PFSK-1 (cell line): ENCODE results near the gene IL17RD.

Experiments used
- FOXP2 ChIP-seq: optimal IDR thresholded peaks from 2 replicates; pipeline ENCODE3; 2011; ENCODE audit warnings: borderline replicate concordance, control low read depth, inconsistent platforms; ENCODE audit not compliant: insufficient read depth; ENCODE audit errors: extremely low read length, extremely low read depth
- POLR2AphosphoS5 ChIP-seq: IDR thresholded peaks from 2 replicates; pipeline ENCODE4 v1.6.1; 2012; ENCODE audit warnings: low read depth, mild to moderate bottlenecking, control low read depth, low read length, moderate library complexity
- REST ChIP-seq, 2 experiments: IDR thresholded peaks; 2 replicates each; pipeline versions ENCODE4 v1.6.1 to v1.8.0; 2011 to 2012; ENCODE audit warnings: low read depth in 2 of 2, low read length in 2 of 2, control low read depth in 1 of 2, inconsistent platforms in 1 of 2, mild to moderate bottlenecking in 1 of 2, moderate library complexity in 1 of 2; ENCODE audit not compliant: insufficient read depth in 1 of 2
- SIN3A ChIP-seq: IDR thresholded peaks from 2 replicates; pipeline ENCODE4 v1.6.1; 2012; ENCODE audit warnings: mild to moderate bottlenecking, low read length, moderate library complexity, borderline replicate concordance; ENCODE audit not compliant: insufficient read depth
- TAF1 ChIP-seq: IDR thresholded peaks from 2 replicates; pipeline ENCODE4 v1.6.1; 2012; ENCODE audit warnings: low read length, control low read depth, borderline replicate concordance; ENCODE audit not compliant: insufficient read depth

The IL17RD gene

GRCh38 chr3:57043518-57043917, 121.6 kb downstream of the IL17RD start:
- TF ChIP-seq SIN3A (no peak), POLR2AphosphoS5 (no peak), REST (IDR thresholded peaks at IDR 0.05; ENCODE audit: insufficient read depth in 1 of 2, low read depth in 2 of 2, low read length in 2 of 2) (no peak), TAF1 (no peak), FOXP2 (no peak)

- TF ChIP-seq POLR2AphosphoS5 (no peak), SIN3A (no peak), REST (IDR thresholded peaks at IDR 0.05; ENCODE audit: insufficient read depth in 1 of 2, low read depth in 2 of 2, low read length in 2 of 2) (no peak), FOXP2 (no peak), TAF1 (no peak)
Observed at GRCh38 chr3:57041674-57042073, 123.5 kb downstream of the IL17RD start.
